ENCODE measurements around the gene MALRD1. TPM values are rescaled to one million over a fixed set of nuclear protein-coding genes. Genes with fewer than 3 reads are reported as not detected.

The MALRD1 gene
- total and polyA plus RNA-seq, 2 of the 8 experiments (the other 6 are each of a cell fraction or from before 2014, with no cell fraction given) = 0.32 to 0.35 TPM

DNA sequence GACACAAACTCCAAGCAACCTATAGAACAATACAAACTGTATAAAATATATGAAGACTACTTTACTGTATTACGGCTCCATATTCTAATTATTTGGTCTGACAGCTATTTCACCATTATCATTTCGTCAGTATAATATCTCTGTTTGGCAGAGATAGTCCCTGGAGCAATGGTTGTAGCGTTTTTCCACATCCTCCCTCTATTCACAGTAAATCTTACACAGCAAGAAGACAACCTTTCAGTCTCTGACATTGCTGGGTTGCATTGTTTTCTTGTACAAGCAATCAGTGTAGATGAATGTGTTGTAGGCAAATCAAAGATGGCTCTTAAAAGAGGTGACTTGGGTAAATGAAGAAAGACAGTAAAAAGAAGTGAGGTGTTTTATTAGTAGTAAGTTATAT lies 662.0 kb downstream of the MALRD1 start (continued):
- TF ChIP-seq, protein P1, sequence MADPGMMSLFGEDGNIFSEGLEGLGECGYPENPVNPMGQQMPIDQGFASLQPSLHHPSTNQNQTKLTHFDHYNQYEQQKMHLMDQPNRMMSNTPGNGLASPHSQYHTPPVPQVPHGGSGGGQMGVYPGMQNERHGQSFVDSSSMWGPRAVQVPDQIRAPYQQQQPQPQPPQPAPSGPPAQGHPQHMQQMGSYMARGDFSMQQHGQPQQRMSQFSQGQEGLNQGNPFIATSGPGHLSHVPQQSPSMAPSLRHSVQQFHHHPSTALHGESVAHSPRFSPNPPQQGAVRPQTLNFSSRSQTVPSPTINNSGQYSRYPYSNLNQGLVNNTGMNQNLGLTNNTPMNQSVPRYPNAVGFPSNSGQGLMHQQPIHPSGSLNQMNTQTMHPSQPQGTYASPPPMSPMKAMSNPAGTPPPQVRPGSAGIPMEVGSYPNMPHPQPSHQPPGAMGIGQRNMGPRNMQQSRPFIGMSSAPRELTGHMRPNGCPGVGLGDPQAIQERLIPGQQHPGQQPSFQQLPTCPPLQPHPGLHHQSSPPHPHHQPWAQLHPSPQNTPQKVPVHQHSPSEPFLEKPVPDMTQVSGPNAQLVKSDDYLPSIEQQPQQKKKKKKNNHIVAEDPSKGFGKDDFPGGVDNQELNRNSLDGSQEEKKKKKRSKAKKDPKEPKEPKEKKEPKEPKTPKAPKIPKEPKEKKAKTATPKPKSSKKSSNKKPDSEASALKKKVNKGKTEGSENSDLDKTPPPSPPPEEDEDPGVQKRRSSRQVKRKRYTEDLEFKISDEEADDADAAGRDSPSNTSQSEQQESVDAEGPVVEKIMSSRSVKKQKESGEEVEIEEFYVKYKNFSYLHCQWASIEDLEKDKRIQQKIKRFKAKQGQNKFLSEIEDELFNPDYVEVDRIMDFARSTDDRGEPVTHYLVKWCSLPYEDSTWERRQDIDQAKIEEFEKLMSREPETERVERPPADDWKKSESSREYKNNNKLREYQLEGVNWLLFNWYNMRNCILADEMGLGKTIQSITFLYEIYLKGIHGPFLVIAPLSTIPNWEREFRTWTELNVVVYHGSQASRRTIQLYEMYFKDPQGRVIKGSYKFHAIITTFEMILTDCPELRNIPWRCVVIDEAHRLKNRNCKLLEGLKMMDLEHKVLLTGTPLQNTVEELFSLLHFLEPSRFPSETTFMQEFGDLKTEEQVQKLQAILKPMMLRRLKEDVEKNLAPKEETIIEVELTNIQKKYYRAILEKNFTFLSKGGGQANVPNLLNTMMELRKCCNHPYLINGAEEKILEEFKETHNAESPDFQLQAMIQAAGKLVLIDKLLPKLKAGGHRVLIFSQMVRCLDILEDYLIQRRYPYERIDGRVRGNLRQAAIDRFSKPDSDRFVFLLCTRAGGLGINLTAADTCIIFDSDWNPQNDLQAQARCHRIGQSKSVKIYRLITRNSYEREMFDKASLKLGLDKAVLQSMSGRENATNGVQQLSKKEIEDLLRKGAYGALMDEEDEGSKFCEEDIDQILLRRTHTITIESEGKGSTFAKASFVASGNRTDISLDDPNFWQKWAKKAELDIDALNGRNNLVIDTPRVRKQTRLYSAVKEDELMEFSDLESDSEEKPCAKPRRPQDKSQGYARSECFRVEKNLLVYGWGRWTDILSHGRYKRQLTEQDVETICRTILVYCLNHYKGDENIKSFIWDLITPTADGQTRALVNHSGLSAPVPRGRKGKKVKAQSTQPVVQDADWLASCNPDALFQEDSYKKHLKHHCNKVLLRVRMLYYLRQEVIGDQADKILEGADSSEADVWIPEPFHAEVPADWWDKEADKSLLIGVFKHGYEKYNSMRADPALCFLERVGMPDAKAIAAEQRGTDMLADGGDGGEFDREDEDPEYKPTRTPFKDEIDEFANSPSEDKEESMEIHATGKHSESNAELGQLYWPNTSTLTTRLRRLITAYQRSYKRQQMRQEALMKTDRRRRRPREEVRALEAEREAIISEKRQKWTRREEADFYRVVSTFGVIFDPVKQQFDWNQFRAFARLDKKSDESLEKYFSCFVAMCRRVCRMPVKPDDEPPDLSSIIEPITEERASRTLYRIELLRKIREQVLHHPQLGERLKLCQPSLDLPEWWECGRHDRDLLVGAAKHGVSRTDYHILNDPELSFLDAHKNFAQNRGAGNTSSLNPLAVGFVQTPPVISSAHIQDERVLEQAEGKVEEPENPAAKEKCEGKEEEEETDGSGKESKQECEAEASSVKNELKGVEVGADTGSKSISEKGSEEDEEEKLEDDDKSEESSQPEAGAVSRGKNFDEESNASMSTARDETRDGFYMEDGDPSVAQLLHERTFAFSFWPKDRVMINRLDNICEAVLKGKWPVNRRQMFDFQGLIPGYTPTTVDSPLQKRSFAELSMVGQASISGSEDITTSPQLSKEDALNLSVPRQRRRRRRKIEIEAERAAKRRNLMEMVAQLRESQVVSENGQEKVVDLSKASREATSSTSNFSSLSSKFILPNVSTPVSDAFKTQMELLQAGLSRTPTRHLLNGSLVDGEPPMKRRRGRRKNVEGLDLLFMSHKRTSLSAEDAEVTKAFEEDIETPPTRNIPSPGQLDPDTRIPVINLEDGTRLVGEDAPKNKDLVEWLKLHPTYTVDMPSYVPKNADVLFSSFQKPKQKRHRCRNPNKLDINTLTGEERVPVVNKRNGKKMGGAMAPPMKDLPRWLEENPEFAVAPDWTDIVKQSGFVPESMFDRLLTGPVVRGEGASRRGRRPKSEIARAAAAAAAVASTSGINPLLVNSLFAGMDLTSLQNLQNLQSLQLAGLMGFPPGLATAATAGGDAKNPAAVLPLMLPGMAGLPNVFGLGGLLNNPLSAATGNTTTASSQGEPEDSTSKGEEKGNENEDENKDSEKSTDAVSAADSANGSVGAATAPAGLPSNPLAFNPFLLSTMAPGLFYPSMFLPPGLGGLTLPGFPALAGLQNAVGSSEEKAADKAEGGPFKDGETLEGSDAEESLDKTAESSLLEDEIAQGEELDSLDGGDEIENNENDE (IDR thresholded peaks at IDR 0.05; ENCODE audit: insufficient replicate concordance, low read length) = no peak
- TF ChIP-seq SP4 (IDR thresholded peaks at IDR 0.05; ENCODE audit: low read length) (no peak), CTBP2 (IDR thresholded peaks at IDR 0.05; ENCODE audit: borderline replicate concordance, insufficient read depth, insufficient read length, low read length) (no peak)
